ENCODE data around the gene YES1. TPM values are rescaled to one million over a fixed set of nuclear protein-coding genes. Genes with fewer than 3 reads are reported as not detected.

The YES1 gene
- total RNA-seq, 2 donors from 2014 or later = 56.3 to 83.4 TPM

- TF ChIP-seq, protein P1, sequence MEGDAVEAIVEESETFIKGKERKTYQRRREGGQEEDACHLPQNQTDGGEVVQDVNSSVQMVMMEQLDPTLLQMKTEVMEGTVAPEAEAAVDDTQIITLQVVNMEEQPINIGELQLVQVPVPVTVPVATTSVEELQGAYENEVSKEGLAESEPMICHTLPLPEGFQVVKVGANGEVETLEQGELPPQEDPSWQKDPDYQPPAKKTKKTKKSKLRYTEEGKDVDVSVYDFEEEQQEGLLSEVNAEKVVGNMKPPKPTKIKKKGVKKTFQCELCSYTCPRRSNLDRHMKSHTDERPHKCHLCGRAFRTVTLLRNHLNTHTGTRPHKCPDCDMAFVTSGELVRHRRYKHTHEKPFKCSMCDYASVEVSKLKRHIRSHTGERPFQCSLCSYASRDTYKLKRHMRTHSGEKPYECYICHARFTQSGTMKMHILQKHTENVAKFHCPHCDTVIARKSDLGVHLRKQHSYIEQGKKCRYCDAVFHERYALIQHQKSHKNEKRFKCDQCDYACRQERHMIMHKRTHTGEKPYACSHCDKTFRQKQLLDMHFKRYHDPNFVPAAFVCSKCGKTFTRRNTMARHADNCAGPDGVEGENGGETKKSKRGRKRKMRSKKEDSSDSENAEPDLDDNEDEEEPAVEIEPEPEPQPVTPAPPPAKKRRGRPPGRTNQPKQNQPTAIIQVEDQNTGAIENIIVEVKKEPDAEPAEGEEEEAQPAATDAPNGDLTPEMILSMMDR (IDR thresholded peaks at IDR 0.05) = no peak
- H3K36me3 ChIP-seq = no peaks in the 10 kb centered on the region
- DNase-seq = no peak
- peak overlapping the region; percentile 62 for H3K27ac ChIP-seq
- intact Hi-C loops (cut with DNase I) = no loop called here
- H3K9me3 ChIP-seq = no peaks in the 10 kb centered on the region
- peak overlapping the region; percentile 54 for H3K4me3 ChIP-seq
- no peaks in the 10 kb centered on the region for H3K27me3 ChIP-seq
- H3K4me1 ChIP-seq = no peaks in the 10 kb centered on the region
- peak overlapping the region in 1 of 2 donors; percentile 68 for H3K9ac ChIP-seq (ENCODE audit: low read depth in 2 of 2, low read length in 2 of 2)
Measured at GRCh38 chr18:713135-713490, 98.9 kb downstream of the YES1 start.

- peak within 1 kb of the TSS; percentile 54 for H3K4me3 ChIP-seq
- intact Hi-C loops (cut with DNase I) = no loop called here
- TF ChIP-seq, protein P1 (IDR thresholded peaks at IDR 0.05) = peak; percentile 92
- H3K36me3 ChIP-seq = no peaks in the 10 kb centered on the region
- H3K9me3 ChIP-seq = no peaks in the 10 kb centered on the region
- H3K27me3 ChIP-seq = no peaks in the 10 kb centered on the region
- peak within 1 kb of the TSS; percentile 62 for H3K27ac ChIP-seq
- peak; percentile 92 for DNase-seq
- H3K4me1 ChIP-seq = no peaks in the 10 kb centered on the region
- H3K9ac ChIP-seq (ENCODE audit: low read depth in 2 of 2, low read length in 2 of 2) = peak within 1 kb of the TSS; percentile 76 to 86
Measured at GRCh38 chr18:712401-713134, 99.5 kb downstream of the YES1 start, which contains the start of gene ENOSF1. ENOSF1 (minus strand) TSS chr18:712630; CDS start chr18:712587, 43 bp downstream.

- Histone ChIP-seq H3K9ac (ENCODE audit: low read depth in 2 of 2, low read length in 2 of 2) (peak overlapping the region; percentile 76 to 86), H3K27me3 (no peaks in the 10 kb centered on the region), H3K27ac (peak overlapping the region; percentile 62), H3K36me3 (no peaks in the 10 kb centered on the region), H3K4me3 (peak overlapping the region; percentile 54), H3K4me1 (no peaks in the 10 kb centered on the region), H3K9me3 (no peaks in the 10 kb centered on the region)
- TF ChIP-seq, protein P1 (IDR thresholded peaks at IDR 0.05) = no peak
- intact Hi-C loops (cut with DNase I) = no loop called here
- peak; percentile 85 for DNase-seq
Measured at GRCh38 chr18:711657-712400, 100.2 kb downstream of the YES1 start.

DNA sequence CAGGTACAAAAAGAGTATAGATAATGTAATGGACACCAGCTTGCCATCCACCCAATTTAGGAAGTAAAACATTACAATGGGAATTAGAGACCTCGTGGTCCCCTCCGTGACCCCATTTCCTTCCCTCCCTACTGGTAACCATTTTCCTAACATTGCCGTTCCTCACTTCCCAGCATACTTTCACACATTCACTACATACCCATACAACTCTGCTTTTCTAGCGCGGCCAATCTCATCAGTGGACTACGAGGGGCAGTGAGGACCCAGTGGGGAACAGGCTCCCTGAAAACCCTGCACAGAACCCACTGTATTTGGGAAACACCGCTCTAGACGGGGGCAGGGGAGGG lies 100.8 kb downstream of the YES1 start:
- no peak for DNase-seq
- no peaks in the 10 kb centered on the region for H3K9me3 ChIP-seq
- no peaks in the 10 kb centered on the region for H3K36me3 ChIP-seq
- H3K4me3 ChIP-seq = peak overlapping the region; percentile 54
- peak overlapping the region; percentile 76 to 86 for H3K9ac ChIP-seq (ENCODE audit: low read depth in 2 of 2, low read length in 2 of 2)
- intact Hi-C loops (cut with DNase I) = no loop called here
- TF ChIP-seq, protein P1 (IDR thresholded peaks at IDR 0.05) = no peak
- H3K27me3 ChIP-seq = no peaks in the 10 kb centered on the region
- peak overlapping the region; percentile 62 for H3K27ac ChIP-seq
- no peaks in the 10 kb centered on the region for H3K4me1 ChIP-seq

DNA sequence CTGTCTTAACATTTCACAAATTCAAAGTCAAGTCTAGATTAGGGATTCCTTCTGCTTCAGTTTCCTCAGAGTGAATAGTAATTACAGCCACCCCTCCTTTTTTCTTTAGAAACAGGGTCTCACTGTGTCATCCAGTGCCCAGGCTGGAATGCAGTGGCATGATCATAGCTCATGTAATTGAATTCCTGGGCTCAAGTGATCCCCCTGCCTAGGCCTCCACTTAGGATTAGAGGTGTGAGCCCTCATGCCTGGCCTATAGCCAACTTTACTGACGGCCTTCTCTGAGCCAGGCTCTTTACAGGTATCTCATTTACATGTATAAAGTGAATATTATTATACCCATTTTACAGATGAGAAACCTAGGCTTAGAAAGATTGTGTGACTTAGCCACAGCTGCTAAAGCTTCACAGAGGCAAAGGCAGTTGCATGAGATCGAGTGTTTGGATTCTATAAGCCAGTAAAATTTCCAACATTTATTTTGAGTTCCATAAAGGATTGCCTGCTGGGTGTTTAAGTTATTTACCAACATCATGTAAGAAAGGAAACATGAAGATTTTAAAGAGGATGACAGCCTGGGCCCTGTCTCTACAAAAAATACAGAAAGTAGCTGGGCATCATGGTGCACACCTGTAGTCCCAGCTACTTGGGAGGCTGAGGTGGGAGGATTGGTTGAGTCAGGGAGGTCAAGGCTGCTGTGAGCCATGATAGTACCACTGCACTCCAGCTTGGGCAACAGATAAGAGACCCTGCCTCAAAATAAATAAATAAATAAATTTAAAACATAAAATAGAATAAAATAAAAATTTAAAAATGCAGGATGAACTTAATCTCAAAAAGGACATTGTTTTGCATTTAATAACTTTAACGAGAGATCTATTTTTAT lies 101.4 kb downstream of the YES1 start:
- Histone ChIP-seq H3K27ac (no peak overlapping the region), H3K27me3 (no peaks in the 10 kb centered on the region), H3K36me3 (no peaks in the 10 kb centered on the region), H3K4me1 (no peaks in the 10 kb centered on the region), H3K4me3 (no peak overlapping the region), H3K9me3 (no peaks in the 10 kb centered on the region), H3K9ac (ENCODE audit: low read depth in 2 of 2, low read length in 2 of 2) (peak overlapping the region in 1 of 2 donors; percentile 86)
- intact Hi-C loops (cut with DNase I) = no loop called here
- TF ChIP-seq, protein P1 (IDR thresholded peaks at IDR 0.05) = no peak
- DNase-seq = no peak

Measured in colonic mucosa (tissue), 4 donors.